CD4-positive, alpha-beta T cell treated with Interleukin-4 for 4 hours (primary cell): ENCODE data around the gene SLC25A14.
"Not testable (repeated sequence)": the region's sequence is repeated elsewhere in the genome, so short reads cannot be mapped to it uniquely, and the experiment has no call there.

Source experiments
- DNase-seq: peaks from one replicate; pipeline ENCODE4 v3.0.0-alpha.2; 2020

The SLC25A14 gene

GRCh38 chrX:130339408-130340222 lies at the start of gene SLC25A14:
TSS of gene SLC25A14 (plus strand) at chrX:130339919. CDS start at chrX:130340279, 360 bp downstream.
- peak; percentile 69 for DNase-seq

- no peak for DNase-seq
Observed at GRCh38 chrX:130295519-130296296, 44.0 kb upstream of the SLC25A14 start.

GRCh38 chrX:130296297-130296678 lies 43.4 kb upstream of the SLC25A14 start:
- DNase-seq = no peak

- no peak for DNase-seq
Observed at GRCh38 chrX:130296743-130297142, 43.0 kb upstream of the SLC25A14 start.

- no peak for DNase-seq
Observed at GRCh38 chrX:130299279-130300009, 40.3 kb upstream of the SLC25A14 start.

GRCh38 chrX:130300010-130300282 lies 39.8 kb upstream of the SLC25A14 start:
- DNase-seq = no peak

- no peak for DNase-seq
Observed at GRCh38 chrX:130301405-130301804, 38.3 kb upstream of the SLC25A14 start.

GRCh38 chrX:130301977-130302376 lies 37.7 kb upstream of the SLC25A14 start:
- no peak for DNase-seq

- no peak for DNase-seq
Observed at GRCh38 chrX:130304587-130305368, 34.9 kb upstream of the SLC25A14 start.

- DNase-seq = not testable (repeated sequence)
Observed at GRCh38 chrX:130319886-130320285, 19.8 kb upstream of the SLC25A14 start.

GRCh38 chrX:130321550-130321949 lies 18.2 kb upstream of the SLC25A14 start:
- no peak for DNase-seq

GRCh38 chrX:130330146-130330545 lies 9.6 kb upstream of the SLC25A14 start:
- DNase-seq = no peak

GRCh38 chrX:130330706-130331105 lies 9.0 kb upstream of the SLC25A14 start:
- peak; percentile 36 for DNase-seq

GRCh38 chrX:130336531-130336930 lies 3.2 kb upstream of the SLC25A14 start:
- no peak for DNase-seq

GRCh38 chrX:130338869-130339268 lies 850 bp upstream of the SLC25A14 start:
- DNase-seq = not testable (repeated sequence)

- no peak for DNase-seq
Observed at GRCh38 chrX:130340271-130340670, 552 bp downstream of the SLC25A14 start.

GRCh38 chrX:130343411-130343810 lies 3.7 kb downstream of the SLC25A14 start:
- no peak for DNase-seq

- no peak for DNase-seq
Observed at GRCh38 chrX:130347321-130347720, 7.6 kb downstream of the SLC25A14 start.

- DNase-seq = no peak
Observed at GRCh38 chrX:130351567-130351966, 11.8 kb downstream of the SLC25A14 start.

- not testable (repeated sequence) for DNase-seq
Observed at GRCh38 chrX:130352050-130352449, 12.3 kb downstream of the SLC25A14 start.

GRCh38 chrX:130376077-130376476 lies 36.4 kb downstream of the SLC25A14 start:
- no peak for DNase-seq

- no peak for DNase-seq
Observed at GRCh38 chrX:130378024-130378669, 38.4 kb downstream of the SLC25A14 start.
